ENCODE measurements around the gene CRTC1. TPM values are rescaled to one million over a fixed set of nuclear protein-coding genes. Genes with fewer than 3 reads are reported as not detected.

CRTC1 gene
- total RNA-seq, 1 donor from 2014 or later: 7.0 TPM

- no peak overlapping the region for H3K4me3 Mint-ChIP-seq (ENCODE audit: low read depth)
- H3K4me1 Mint-ChIP-seq (ENCODE audit: low read depth): no peaks in the 10 kb centered on the region
- no peak for DNase-seq (ENCODE audit: low spot score)
- intact Hi-C loops (cut with micrococcal nuclease): no loop called here
- no peaks in the 10 kb centered on the region for H3K27me3 Mint-ChIP-seq (ENCODE audit: low read depth)
- H3K9me3 Mint-ChIP-seq: no peaks in the 10 kb centered on the region
- peaks cover 11% of the 10 kb centered on the region for H3K36me3 Mint-ChIP-seq (ENCODE audit: low read depth)
- H3K27ac Mint-ChIP-seq: no peak overlapping the region
Measured at GRCh38 chr19:18667531-18668251, 15.8 kb upstream of the CRTC1 start.

DNA sequence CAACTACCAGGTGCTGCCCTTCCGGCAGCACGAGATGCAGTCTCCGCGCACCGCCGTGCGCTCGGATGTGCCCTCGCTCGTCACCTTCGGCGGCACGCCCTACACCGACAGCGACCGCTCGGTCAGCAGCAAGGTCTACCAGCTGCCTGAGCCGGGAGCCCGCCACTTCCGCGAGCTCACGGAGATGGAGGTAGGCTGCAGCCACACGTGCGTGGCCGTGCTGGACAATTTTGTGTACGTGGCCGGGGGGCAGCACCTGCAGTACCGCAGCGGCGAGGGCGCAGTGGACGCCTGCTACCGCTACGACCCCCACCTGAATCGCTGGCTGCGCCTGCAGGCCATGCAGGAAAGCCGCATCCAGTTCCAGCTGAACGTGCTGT, 15.2 kb upstream of the CRTC1 start:
- H3K9me3 Mint-ChIP-seq: no peaks in the 10 kb centered on the region
- peaks cover 11% of the 10 kb centered on the region for H3K36me3 Mint-ChIP-seq (ENCODE audit: low read depth)
- H3K27me3 Mint-ChIP-seq (ENCODE audit: low read depth): no peaks in the 10 kb centered on the region
- intact Hi-C loops (cut with micrococcal nuclease): no loop called here
- H3K4me3 Mint-ChIP-seq (ENCODE audit: low read depth): no peak overlapping the region
- H3K27ac Mint-ChIP-seq: no peak overlapping the region
- no peaks in the 10 kb centered on the region for H3K4me1 Mint-ChIP-seq (ENCODE audit: low read depth)
- no peak for DNase-seq (ENCODE audit: low spot score)

- intact Hi-C loops (cut with micrococcal nuclease): no loop called here
- Mint-ChIP-seq H3K27me3 (ENCODE audit: low read depth) (no peaks in the 10 kb centered on the region), H3K27ac (no peak overlapping the region), H3K36me3 (ENCODE audit: low read depth) (peaks cover 11% of the 10 kb centered on the region), H3K4me1 (ENCODE audit: low read depth) (no peaks in the 10 kb centered on the region), H3K9me3 (no peaks in the 10 kb centered on the region), H3K4me3 (ENCODE audit: low read depth) (no peak overlapping the region)
- no peak for DNase-seq (ENCODE audit: low spot score)
Measured at GRCh38 chr19:18668744-18669523, 14.5 kb upstream of the CRTC1 start.

DNA sequence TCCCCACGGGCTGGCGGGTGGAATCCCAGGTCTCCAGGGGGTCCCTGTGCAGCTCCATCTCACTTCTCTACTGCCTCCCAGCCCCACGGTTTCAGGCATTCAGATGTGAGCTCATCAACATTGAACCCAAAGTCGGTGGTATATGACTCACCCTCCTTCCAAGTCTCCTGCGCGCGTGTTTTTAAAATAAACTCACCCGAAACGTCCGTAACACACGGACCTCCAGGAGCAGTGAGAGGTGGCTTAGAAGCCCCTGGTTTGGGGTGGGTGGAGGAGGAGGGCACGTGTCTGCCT, 14.0 kb upstream of the CRTC1 start:
- Mint-ChIP-seq H3K27ac (no peak overlapping the region), H3K4me3 (ENCODE audit: low read depth) (no peak overlapping the region), H3K27me3 (ENCODE audit: low read depth) (no peaks in the 10 kb centered on the region), H3K9me3 (no peaks in the 10 kb centered on the region), H3K4me1 (ENCODE audit: low read depth) (no peaks in the 10 kb centered on the region), H3K36me3 (ENCODE audit: low read depth) (peaks cover 11% of the 10 kb centered on the region)
- DNase-seq (ENCODE audit: low spot score): no peak
- intact Hi-C loops (cut with micrococcal nuclease): no loop called here

GRCh38 chr19:18669883-18670282, 13.6 kb upstream of the CRTC1 start:
- Mint-ChIP-seq H3K4me3 (ENCODE audit: low read depth) (no peak overlapping the region), H3K27me3 (ENCODE audit: low read depth) (no peaks in the 10 kb centered on the region), H3K27ac (no peak overlapping the region), H3K36me3 (ENCODE audit: low read depth) (peaks cover 11% of the 10 kb centered on the region), H3K4me1 (ENCODE audit: low read depth) (no peaks in the 10 kb centered on the region), H3K9me3 (no peaks in the 10 kb centered on the region)
- no peak for DNase-seq (ENCODE audit: low spot score)
- intact Hi-C loops (cut with micrococcal nuclease): no loop called here

- intact Hi-C loops (cut with micrococcal nuclease): no loop called here
- Mint-ChIP-seq H3K9me3 (no peaks in the 10 kb centered on the region), H3K4me1 (ENCODE audit: low read depth) (no peaks in the 10 kb centered on the region), H3K27me3 (ENCODE audit: low read depth) (no peaks in the 10 kb centered on the region), H3K4me3 (ENCODE audit: low read depth) (no peak overlapping the region), H3K36me3 (ENCODE audit: low read depth) (peaks cover 11% of the 10 kb centered on the region), H3K27ac (no peak overlapping the region)
- no peak for DNase-seq (ENCODE audit: low spot score)
Measured at GRCh38 chr19:18670312-18670711, 13.2 kb upstream of the CRTC1 start.

DNA sequence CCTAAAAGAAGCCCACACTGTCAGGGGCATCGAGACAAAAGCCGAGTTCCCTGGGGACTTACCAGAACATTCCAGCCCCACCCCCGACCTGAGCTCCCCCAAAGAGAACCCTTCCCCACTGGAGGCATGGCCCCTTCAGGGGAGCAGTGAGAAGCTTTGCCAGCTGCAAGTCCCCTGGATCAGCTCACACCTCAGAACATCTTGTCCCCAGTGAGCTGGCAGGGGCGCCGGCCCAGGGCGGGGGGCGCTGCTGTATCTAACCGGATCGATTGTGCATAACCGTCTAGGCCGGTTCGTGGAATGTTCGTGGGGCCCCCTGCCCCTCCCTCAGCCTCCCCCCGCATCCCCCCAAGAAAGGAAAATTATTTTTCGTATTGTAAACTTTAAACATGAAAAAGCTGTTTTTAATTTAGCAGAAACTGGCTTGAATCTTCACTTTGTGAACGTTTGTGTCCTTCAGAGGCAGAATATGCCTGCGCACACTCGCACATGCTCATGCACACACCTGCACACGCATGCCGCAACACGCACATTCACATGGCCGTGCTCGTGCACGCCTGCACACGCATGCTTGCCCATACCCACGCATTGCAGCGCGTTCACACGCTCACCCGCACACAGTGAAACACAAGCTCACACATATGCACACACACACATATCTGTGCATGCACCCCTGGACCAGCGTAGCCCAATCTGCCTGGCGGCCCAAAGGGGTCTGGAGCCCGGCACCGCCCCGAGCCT, 12.0 kb upstream of the CRTC1 start:
- Mint-ChIP-seq H3K9me3 (no peaks in the 10 kb centered on the region), H3K27ac (no peak overlapping the region), H3K27me3 (ENCODE audit: low read depth) (no peaks in the 10 kb centered on the region), H3K4me3 (ENCODE audit: low read depth) (no peak overlapping the region), H3K4me1 (ENCODE audit: low read depth) (no peaks in the 10 kb centered on the region), H3K36me3 (ENCODE audit: low read depth) (peaks cover 11% of the 10 kb centered on the region)
- intact Hi-C loops (cut with micrococcal nuclease): no loop called here
- no peak for DNase-seq (ENCODE audit: low spot score)

DNA sequence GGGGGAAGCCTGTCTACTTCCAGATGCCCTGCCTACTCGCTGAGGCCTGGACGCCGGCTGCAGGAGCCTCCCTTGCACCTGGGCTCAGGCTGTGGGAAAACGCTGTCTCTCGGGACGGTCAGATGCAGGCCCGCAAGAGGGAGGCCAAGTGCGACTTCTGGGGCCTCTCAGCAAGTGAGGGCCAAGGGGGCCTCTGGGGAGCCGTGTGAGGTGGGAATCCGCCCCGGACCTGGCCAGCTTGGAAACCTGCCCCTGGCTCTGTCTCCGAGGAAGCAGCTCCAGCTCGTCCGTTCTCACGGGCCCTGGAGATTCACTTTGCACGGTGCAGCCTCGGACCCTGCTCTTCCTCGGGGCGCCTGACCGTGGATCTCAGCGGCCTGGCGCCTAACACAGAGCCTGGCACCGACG, 11.4 kb upstream of the CRTC1 start:
- Mint-ChIP-seq H3K27ac (no peak overlapping the region), H3K4me1 (ENCODE audit: low read depth) (no peaks in the 10 kb centered on the region), H3K36me3 (ENCODE audit: low read depth) (peaks cover 11% of the 10 kb centered on the region), H3K27me3 (ENCODE audit: low read depth) (no peaks in the 10 kb centered on the region), H3K9me3 (no peaks in the 10 kb centered on the region), H3K4me3 (ENCODE audit: low read depth) (no peak overlapping the region)
- intact Hi-C loops (cut with micrococcal nuclease): no loop called here
- no peak for DNase-seq (ENCODE audit: low spot score)

- intact Hi-C loops (cut with micrococcal nuclease): no loop called here
- no peaks in the 10 kb centered on the region for H3K27me3 Mint-ChIP-seq (ENCODE audit: low read depth)
- H3K9me3 Mint-ChIP-seq: no peaks in the 10 kb centered on the region
- no peak overlapping the region for H3K27ac Mint-ChIP-seq
- H3K4me1 Mint-ChIP-seq (ENCODE audit: low read depth): no peaks in the 10 kb centered on the region
- peaks cover 7% of the 10 kb centered on the region for H3K36me3 Mint-ChIP-seq (ENCODE audit: low read depth)
- no peak overlapping the region for H3K4me3 Mint-ChIP-seq (ENCODE audit: low read depth)
- DNase-seq (ENCODE audit: low spot score): no peak
Measured at GRCh38 chr19:18672606-18673337, 10.7 kb upstream of the CRTC1 start.

DNA sequence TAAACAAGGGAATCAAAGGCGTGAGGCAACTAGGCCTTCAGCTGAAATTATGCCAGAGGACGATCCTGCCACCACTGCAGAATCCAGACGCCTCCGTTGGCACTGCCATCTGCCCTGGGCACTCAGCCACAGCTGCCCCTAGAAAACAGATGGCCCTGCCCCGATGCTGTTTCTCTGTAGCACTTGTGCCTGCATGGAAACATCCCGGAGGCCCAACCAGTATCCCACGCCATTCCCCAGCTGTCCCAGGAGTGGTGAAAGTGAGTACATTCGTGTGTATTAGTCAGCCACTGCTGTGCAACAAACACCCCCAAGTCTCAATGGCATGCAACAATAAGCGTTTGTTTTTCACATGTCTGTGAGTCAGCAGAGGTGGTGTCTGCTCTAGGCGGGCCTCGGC, 8.9 kb upstream of the CRTC1 start:
- Mint-ChIP-seq H3K9me3 (no peaks in the 10 kb centered on the region), H3K4me3 (ENCODE audit: low read depth) (no peak overlapping the region), H3K27ac (no peak overlapping the region), H3K36me3 (ENCODE audit: low read depth) (peaks cover 6% of the 10 kb centered on the region), H3K4me1 (ENCODE audit: low read depth) (no peaks in the 10 kb centered on the region), H3K27me3 (ENCODE audit: low read depth) (no peaks in the 10 kb centered on the region)
- DNase-seq (ENCODE audit: low spot score): no peak
- intact Hi-C loops (cut with micrococcal nuclease): no loop called here

- Mint-ChIP-seq H3K27me3 (ENCODE audit: low read depth) (no peaks in the 10 kb centered on the region), H3K4me1 (ENCODE audit: low read depth) (no peaks in the 10 kb centered on the region), H3K27ac (no peak overlapping the region), H3K4me3 (ENCODE audit: low read depth) (no peak overlapping the region), H3K36me3 (ENCODE audit: low read depth) (no peaks in the 10 kb centered on the region), H3K9me3 (no peaks in the 10 kb centered on the region)
- intact Hi-C loops (cut with micrococcal nuclease): no loop called here
- no peak for DNase-seq (ENCODE audit: low spot score)
Measured at GRCh38 chr19:18675779-18676178, 7.7 kb upstream of the CRTC1 start.

DNA sequence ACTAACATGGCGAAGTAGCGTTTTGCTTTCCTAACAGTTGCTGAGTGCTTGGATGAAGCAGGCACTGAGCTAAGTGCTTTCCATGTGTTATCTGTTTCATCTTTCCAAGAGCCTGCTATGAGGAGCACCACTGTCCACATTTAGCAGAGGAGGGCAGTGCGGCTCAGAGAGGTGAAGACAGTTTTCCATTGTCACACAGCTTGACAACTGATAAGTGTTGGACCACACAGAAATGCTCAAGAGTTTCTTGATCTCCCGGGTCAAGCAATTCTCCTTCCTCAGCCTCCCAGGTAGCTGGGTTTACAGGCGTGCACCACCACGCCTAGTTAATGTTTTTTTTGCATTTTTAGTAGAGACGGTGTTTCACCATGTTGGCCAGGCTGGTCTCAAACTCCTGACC, 6.8 kb upstream of the CRTC1 start:
- H3K36me3 Mint-ChIP-seq (ENCODE audit: low read depth): no peaks in the 10 kb centered on the region
- no peak for DNase-seq (ENCODE audit: low spot score)
- H3K27ac Mint-ChIP-seq: no peak overlapping the region
- no peaks in the 10 kb centered on the region for H3K4me1 Mint-ChIP-seq (ENCODE audit: low read depth)
- peaks cover 2% of the 10 kb centered on the region for H3K27me3 Mint-ChIP-seq (ENCODE audit: low read depth)
- H3K9me3 Mint-ChIP-seq: no peaks in the 10 kb centered on the region
- no peak overlapping the region for H3K4me3 Mint-ChIP-seq (ENCODE audit: low read depth)
- intact Hi-C loops (cut with micrococcal nuclease): no loop called here

DNA sequence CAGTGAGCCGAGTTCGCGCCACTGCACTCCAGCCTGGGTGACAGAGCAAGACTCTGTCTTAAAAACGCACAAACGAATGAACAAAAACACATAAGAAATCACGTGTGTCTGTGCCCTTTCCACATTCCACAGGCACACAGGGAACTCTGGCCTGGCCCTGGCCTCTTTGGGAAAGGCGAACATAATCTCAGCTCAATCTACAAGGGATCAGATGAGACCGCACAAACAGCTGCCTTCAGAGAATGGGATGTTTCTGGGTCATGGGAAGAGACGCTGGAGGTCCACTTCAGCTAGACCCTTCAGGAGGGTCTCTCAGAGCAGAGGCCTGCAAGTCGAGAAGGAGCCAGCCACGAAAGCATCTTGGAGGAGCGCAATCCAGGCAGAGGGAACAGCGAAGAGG, 6.3 kb upstream of the CRTC1 start:
- H3K27me3 Mint-ChIP-seq (ENCODE audit: low read depth): peaks cover 2% of the 10 kb centered on the region
- H3K4me1 Mint-ChIP-seq (ENCODE audit: low read depth): no peaks in the 10 kb centered on the region
- H3K36me3 Mint-ChIP-seq (ENCODE audit: low read depth): no peaks in the 10 kb centered on the region
- intact Hi-C loops (cut with micrococcal nuclease): no loop called here
- H3K27ac Mint-ChIP-seq: no peak overlapping the region
- no peak overlapping the region for H3K4me3 Mint-ChIP-seq (ENCODE audit: low read depth)
- DNase-seq (ENCODE audit: low spot score): no peak
- H3K9me3 Mint-ChIP-seq: no peaks in the 10 kb centered on the region
